H1 (cell line): Measurements from ENCODE around the gene GPR176. TPM values are rescaled to one million over a fixed set of nuclear protein-coding genes. Genes with fewer than 3 reads are reported as not detected.

ENCODE experiments used
- CTCF ChIA-PET: fragments of 300-600 bp; sonication (Branson Sonifier 250); formaldehyde crosslinking; loops from one replicate; lab custom pipeline; 2021; ENCODE audit not compliant: partially characterized antibody; lab: Charles Lee
- POLR2A ChIA-PET: fragments of 300-600 bp; sonication (Branson Sonifier 250); formaldehyde crosslinking; loops from one replicate; lab custom pipeline; 2021; ENCODE audit warnings: inconsistent platforms; ENCODE audit not compliant: partially characterized antibody; lab: Charles Lee
- DNase-seq, 2 experiments: peaks; one replicate each; pipeline versions ENCODE4 v3.0.0 to v3.0.0-alpha.2; 2010 to 2022; ENCODE audit warnings: low spot score in 2 of 2, low read depth in 1 of 2, mixed read lengths in 1 of 2
- FAIRE-seq: peaks from 2 replicates; lab custom pipeline; 2011; peaks lifted over from hg19 to GRCh38; lab: Jason Lieb, UNC
- H2AFZ ChIP-seq: 2 replicates; pipeline ENCODE4 v1.8.1; 2012; ENCODE audit warnings: low read length, inconsistent platforms
- H2AK5ac ChIP-seq: 2 replicates; pipeline ENCODE4 v1.6.1; 2013; ENCODE audit warnings: low read depth, low read length
- H2BK120ac ChIP-seq: replicated peaks from 2 replicates; pipeline ENCODE3; 2013; ENCODE audit warnings: low read depth, low read length, inconsistent platforms
- H2BK12ac ChIP-seq: 2 replicates; pipeline ENCODE4 v1.6.1; 2013; ENCODE audit warnings: low read depth, low read length
- H2BK15ac ChIP-seq: 2 replicates; pipeline ENCODE4 v1.6.1; 2013; ENCODE audit warnings: low read length
- H2BK20ac ChIP-seq: 2 replicates; pipeline ENCODE4 v1.6.1; 2013; ENCODE audit warnings: low read length
- H2BK5ac ChIP-seq: 2 replicates; pipeline ENCODE4 v1.6.1; 2013; ENCODE audit warnings: low read depth, low read length
- H3K14ac ChIP-seq: 2 replicates; pipeline ENCODE4 v1.6.1; 2013; ENCODE audit warnings: inconsistent platforms; ENCODE audit not compliant: insufficient read length
- H3K18ac ChIP-seq: 2 replicates; pipeline ENCODE4 v1.6.1; 2013; ENCODE audit warnings: low read length; ENCODE audit errors: extremely low read depth
- H3K23ac ChIP-seq: 2 replicates; pipeline ENCODE4 v1.6.1; 2013; ENCODE audit warnings: inconsistent platforms; ENCODE audit not compliant: insufficient read length
- H3K23me2 ChIP-seq: 2 replicates; pipeline ENCODE4 v1.6.1; 2013; ENCODE audit warnings: low read depth, low read length
- H3K27ac ChIP-seq: 2 replicates; pipeline ENCODE4 v1.6.1; 2011; ENCODE audit warnings: low read depth, low read length, inconsistent platforms
- H3K27me3 ChIP-seq, 4 experiments: replicated peaks in 1 of 4; 1 replicate in 1 of 4; 2 replicates in 3 of 4; pipeline versions ENCODE4 v1.6.1 to v1.8.1; 2011 to 2013; ENCODE audit warnings: low read length in 3 of 4, mild to moderate bottlenecking in 3 of 4, inconsistent platforms in 2 of 4, mixed read lengths in 2 of 4, moderate library complexity in 1 of 4; ENCODE audit not compliant: control insufficient read depth in 3 of 4, insufficient read depth in 3 of 4; ENCODE audit errors: extremely low read depth in 1 of 4
- H3K36me3 ChIP-seq, 4 experiments: 2 replicates each; pipeline versions ENCODE4 v1.6.1 to v1.8.1; 2011 to 2013; ENCODE audit warnings: mild to moderate bottlenecking in 4 of 4, low read length in 3 of 4, moderate library complexity in 2 of 4, control low read depth in 1 of 4, inconsistent platforms in 1 of 4; ENCODE audit not compliant: insufficient read depth in 4 of 4, control insufficient read depth in 2 of 4
- H3K4ac ChIP-seq: replicated peaks from 2 replicates; pipeline ENCODE3; 2013; ENCODE audit warnings: low read length, low read depth, mixed read lengths, inconsistent platforms; ENCODE audit not compliant: insufficient read length
- H3K4me1 ChIP-seq, 4 experiments: replicated peaks in 1 of 4; 1 replicate in 1 of 4; 2 replicates in 3 of 4; pipeline versions ENCODE4 v1.6.1 to v1.8.1; 2011 to 2013; ENCODE audit warnings: low read length in 3 of 4, inconsistent platforms in 2 of 4, mixed read lengths in 1 of 4; ENCODE audit not compliant: insufficient read depth in 4 of 4, control insufficient read depth in 3 of 4
- H3K4me2 ChIP-seq, 2 experiments: 2 replicates each; pipeline versions ENCODE4 v1.6.1 to v1.8.1; 2011 to 2013; ENCODE audit warnings: low read depth in 2 of 2, low read length in 2 of 2, control low read depth in 1 of 2, inconsistent platforms in 1 of 2, mild to moderate bottlenecking in 1 of 2; ENCODE audit not compliant: insufficient read depth in 1 of 2
- H3K4me3 ChIP-seq, 4 experiments: fragments of 200-600, 300-600 bp in 1 of 4; sonication (generic), shearing (Covaris generic), sonication (Bioruptor Twin) in 1 of 4; 2 replicates each; pipeline versions ENCODE4 v1.5.1 to v1.8.1; 2011 to 2016; ENCODE audit warnings: low read length in 4 of 4, low read depth in 3 of 4, control low read depth in 2 of 4, inconsistent platforms in 2 of 4, mild to moderate bottlenecking in 2 of 4, mixed read lengths in 1 of 4, moderate library complexity in 1 of 4; ENCODE audit not compliant: insufficient read depth in 2 of 4; ENCODE audit errors: extremely low read depth in 1 of 4
- H3K56ac ChIP-seq: replicated peaks from 2 replicates; pipeline ENCODE3; 2013; ENCODE audit warnings: low read depth, mild to moderate bottlenecking, mixed read lengths, low read length, inconsistent platforms; ENCODE audit not compliant: insufficient read length
- H3K79me1 ChIP-seq: 2 replicates; pipeline ENCODE4 v1.6.1; 2013; ENCODE audit warnings: low read depth, low read length, control low read depth
- H3K79me2 ChIP-seq, 2 experiments: 2 replicates each; pipeline versions ENCODE4 v1.6.1 to v1.8.1; 2012 to 2013; ENCODE audit warnings: low read length in 2 of 2, mild to moderate bottlenecking in 2 of 2, inconsistent platforms in 1 of 2; ENCODE audit not compliant: insufficient read depth in 2 of 2, control insufficient read depth in 1 of 2
- H3K9ac ChIP-seq, 4 experiments: replicated peaks in 1 of 4; 1 replicate in 1 of 4; 2 replicates in 3 of 4; pipeline versions ENCODE4 v1.6.1 to v1.8.1; 2011 to 2013; ENCODE audit warnings: low read depth in 3 of 4, low read length in 3 of 4, control low read depth in 2 of 4, mild to moderate bottlenecking in 2 of 4, moderate library complexity in 2 of 4, inconsistent platforms in 1 of 4; ENCODE audit errors: extremely low read depth in 1 of 4
- H3K9me3 ChIP-seq, 2 experiments: 2 replicates each; pipeline versions ENCODE4 v1.6.1 to v1.8.1; 2012 to 2013; ENCODE audit warnings: mild to moderate bottlenecking in 2 of 2, moderate library complexity in 2 of 2, control low read depth in 1 of 2, inconsistent platforms in 1 of 2, low read depth in 1 of 2, low read length in 1 of 2, mixed read lengths in 1 of 2; ENCODE audit not compliant: insufficient read depth in 2 of 2
- H4K20me1 ChIP-seq, 2 experiments: replicated peaks in 1 of 2; 2 replicates each; pipeline versions ENCODE3 to v1.8.1; 2011 to 2013; ENCODE audit warnings: inconsistent platforms in 2 of 2, low read length in 2 of 2, mild to moderate bottlenecking in 1 of 2; ENCODE audit not compliant: insufficient read depth in 2 of 2, control insufficient read depth in 1 of 2
- H4K5ac ChIP-seq: 2 replicates; pipeline ENCODE4 v1.6.1; 2013; ENCODE audit warnings: low read length, low read depth, mixed read lengths, inconsistent platforms; ENCODE audit not compliant: insufficient read length
- H4K8ac ChIP-seq: 2 replicates; pipeline ENCODE4 v1.8.0; 2013; ENCODE audit warnings: mild to moderate bottlenecking, moderate library complexity, low read length, inconsistent platforms; ENCODE audit not compliant: insufficient read depth; ENCODE audit errors: extremely low read depth
- H4K91ac ChIP-seq: replicated peaks from 2 replicates; pipeline ENCODE3; 2013; ENCODE audit warnings: low read length, mixed read lengths, inconsistent platforms; ENCODE audit not compliant: insufficient read length
- CBX5 ChIP-seq: fragments of 300-800, 300-1000 bp; sonication (generic); IDR thresholded peaks from 2 replicates; pipeline ENCODE4 v1.7.1; 2016; ENCODE audit warnings: antibody characterized with exemption, low read length, low read depth
- CEBPB ChIP-seq: IDR thresholded peaks from 2 replicates; pipeline ENCODE4 v1.6.1; 2012; ENCODE audit warnings: low read depth, low read length
- KDM1A ChIP-seq: fragments of 200-600, 300-600 bp; sonication (generic); IDR thresholded peaks from 2 replicates; pipeline ENCODE4 v1.7.1; 2016; ENCODE audit warnings: mild to moderate bottlenecking, low read length, borderline replicate concordance
- KDM4A ChIP-seq: IDR thresholded peaks from one replicate; pipeline ENCODE4 v1.7.1; 2012; ENCODE audit warnings: low read depth, mild to moderate bottlenecking, moderate library complexity, low read length, inconsistent platforms; ENCODE audit not compliant: severe bottlenecking
- RAD21 ChIP-seq, 2 experiments: IDR thresholded peaks in 1 of 2; conservative IDR thresholded peaks in 1 of 2; 2 replicates each; pipeline ENCODE4 v1.6.1; 2011; ENCODE audit warnings: low read depth in 2 of 2, low read length in 2 of 2, improper control_type of control experiment in 1 of 2, inconsistent platforms in 1 of 2, mild to moderate bottlenecking in 1 of 2, moderate library complexity in 1 of 2
- RNF2 ChIP-seq: fragments of 200-900, 300-1000 bp; sonication (generic); IDR thresholded peaks from 2 replicates; pipeline ENCODE4 v1.7.1; 2016; ENCODE audit warnings: borderline replicate concordance, low read depth, mild to moderate bottlenecking, antibody characterized with exemption, low read length; ENCODE audit not compliant: poor library complexity, severe bottlenecking; ENCODE audit errors: missing control alignments
- RXRA ChIP-seq: IDR thresholded peaks from 2 replicates; pipeline ENCODE4 v1.6.1; 2011; ENCODE audit warnings: low read depth, mild to moderate bottlenecking, low read length, moderate library complexity; ENCODE audit not compliant: insufficient read depth
- SRF ChIP-seq: IDR thresholded peaks from 2 replicates; pipeline ENCODE4 v1.6.1; 2011; ENCODE audit warnings: mild to moderate bottlenecking, low read depth, low read length, moderate library complexity
- WGBS, 2 experiments: shearing (Covaris generic) in 1 of 2; methylation state at CpG; one replicate each; pipeline versions ENCODE4 v1.1.6 to v1.1.7; 2013 to 2015; ENCODE audit warnings: low lambda C conversion rate in 2 of 2, mixed read lengths in 2 of 2, inconsistent platforms in 1 of 2, low coverage in 1 of 2, missing lambda C conversion rate in 1 of 2; ENCODE audit not compliant: insufficient replicate concordance in 2 of 2, insufficient coverage in 1 of 2, insufficient read length in 1 of 2; ENCODE audit errors: extremely low coverage in 1 of 2, missing lambda C conversion rate in 1 of 2; 5-methylcytosine and 5-hydroxymethylcytosine counted together
- polyA plus RNA-seq, 7 experiments: library from polyadenylated mRNA; depleted of rRNA in 3 of 7; stranded (reverse) in 5 of 7; unstranded in 2 of 7; fragments of >200 nt in 5 of 7; fragments of 200-250 nt in 2 of 7; gene quantifications; 1 replicate in 5 of 7; 2 replicates in 1 of 7; 4 replicates in 1 of 7; pipeline versions ENCODE4 v1.2.1 to v1.2.3, GENCODE V29; 2011 to 2013; ENCODE audit warnings: missing spikeins in 2 of 7, mixed read lengths in 2 of 7
- total RNA-seq: library from RNA; stranded (reverse); fragmentation: NEBNext Ultra II Directional; extraction: Animal tissue kit (Norgen Biotek cat#: 25700); gene quantifications from 2 replicates; pipeline ENCODE4 v1.2.1, GENCODE V29; 2021
- TF ChIP-seq, protein P1 (sequence below): IDR thresholded peaks from 2 replicates; pipeline ENCODE4 v1.6.1; 2011; ENCODE audit warnings: low read length, improper control_type of control experiment
- TF ChIP-seq, protein P2 (sequence below): IDR thresholded peaks from 2 replicates; pipeline ENCODE4 v1.6.1; 2011; ENCODE audit warnings: low read depth, mild to moderate bottlenecking, low read length; ENCODE audit not compliant: insufficient read depth

GPR176 gene
- total and polyA plus RNA-seq, 2 of the 8 experiments (the other 6 are each of a cell fraction or from before 2014, with no cell fraction given): 190 to 281 TPM

DNA sequence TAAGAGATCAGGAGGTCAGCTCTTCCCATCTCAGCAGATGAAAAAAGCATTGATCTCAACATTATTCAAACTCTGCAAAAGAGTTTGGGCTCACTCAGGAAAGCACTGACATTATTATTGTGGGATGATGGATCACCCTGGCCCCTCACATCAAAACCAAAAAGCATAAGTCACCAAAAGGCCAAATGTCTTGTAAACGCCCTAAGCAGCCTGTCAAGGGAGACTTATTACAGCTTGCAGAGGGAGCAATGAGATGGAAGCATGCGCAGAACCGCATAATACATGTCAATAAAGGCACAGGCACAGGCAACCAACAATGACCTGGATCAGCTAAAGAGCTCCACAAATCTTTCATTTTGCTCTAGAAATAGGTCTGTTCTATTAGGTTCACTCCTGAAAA, 142.0 kb downstream of the GPR176 start:
- Histone ChIP-seq H3K4ac (no peak overlapping the region), H3K4me3 (no peak overlapping the region), H2BK5ac (no peak overlapping the region), H3K27me3 (no peaks in the 10 kb centered on the region), H4K8ac (no peak overlapping the region), H2BK15ac (no peak overlapping the region), H3K18ac (no peak overlapping the region), H2BK120ac (no peak overlapping the region), H3K14ac (no peak overlapping the region), H3K23ac (no peak overlapping the region), H3K79me1 (no peaks in the 10 kb centered on the region), H2BK20ac (no peak overlapping the region), H4K20me1 (no peaks in the 10 kb centered on the region), H2AK5ac (no peak overlapping the region), H3K36me3 (no peaks in the 10 kb centered on the region), H3K27ac (no peak overlapping the region), H2BK12ac (0 out of 2 replicates have a peak overlapping the region, but pooled peaks have one; percentile 55), H4K5ac (no peak overlapping the region), H3K4me2 (peak overlapping the region in 1 of 2 experiments; percentile 15; a peak in 1 of 4 replicates), H4K91ac (peak overlapping the region; percentile 5), H3K56ac (no peak overlapping the region), H3K9me3 (no peaks in the 10 kb centered on the region), H3K23me2 (no peaks in the 10 kb centered on the region; the same call in 1 of the 2 replicates), H3K4me1 (peaks cover 0 to 10% (median 4%) of the 10 kb centered on the region in 4 experiments; a peak in 4 of 7 replicates), H3K9ac (no peak overlapping the region; a peak in 1 of 7 replicates), H2AFZ (peak overlapping the region; percentile 54; the same call in 1 of the 2 replicates), H3K79me2 (peaks cover 0 to 2% of the 10 kb centered on the region in 2 experiments; a peak in 2 of 4 replicates)
- POLR2A ChIA-PET: interaction anchor here (0.6 to 1.3 kb wide), 4 partner anchors 12 to 1526 kb away, joined by 3 read pairs; partner anchors contain the start of gene GPR176
- WGBS, 2 experiments: 80% methylated on average over 3 of the region's 3 CpGs; no CpG with 5 or more reads in 1 of the 2 experiments
- DNase-seq (no peak), FAIRE-seq (no peak)
- CTCF ChIA-PET: interaction anchor here (0.9 to 3.3 kb wide), 4 partner anchors 11 to 91 kb away, joined by 3 to 14 read pairs (median 4); no protein-coding TSS in a partner anchor
- TF ChIP-seq KDM1A: no peak
- no peak for TF ChIP-seq RXRA
- no peak for TF ChIP-seq SRF
- TF ChIP-seq CBX5: no peak
- no peak for TF ChIP-seq KDM4A
- TF ChIP-seq, protein P1, sequence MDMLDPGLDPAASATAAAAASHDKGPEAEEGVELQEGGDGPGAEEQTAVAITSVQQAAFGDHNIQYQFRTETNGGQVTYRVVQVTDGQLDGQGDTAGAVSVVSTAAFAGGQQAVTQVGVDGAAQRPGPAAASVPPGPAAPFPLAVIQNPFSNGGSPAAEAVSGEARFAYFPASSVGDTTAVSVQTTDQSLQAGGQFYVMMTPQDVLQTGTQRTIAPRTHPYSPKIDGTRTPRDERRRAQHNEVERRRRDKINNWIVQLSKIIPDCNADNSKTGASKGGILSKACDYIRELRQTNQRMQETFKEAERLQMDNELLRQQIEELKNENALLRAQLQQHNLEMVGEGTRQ: no peak
- no peak for TF ChIP-seq CEBPB
- no peak for TF ChIP-seq RAD21 (IDR thresholded peaks at IDR 0.05 in 1 of 2, conservative IDR thresholded peaks at IDR 0.05 in 1 of 2; ENCODE audit: low read depth in 2 of 2, low read length in 2 of 2)
- no peak for TF ChIP-seq RNF2
- TF ChIP-seq, protein P2, sequence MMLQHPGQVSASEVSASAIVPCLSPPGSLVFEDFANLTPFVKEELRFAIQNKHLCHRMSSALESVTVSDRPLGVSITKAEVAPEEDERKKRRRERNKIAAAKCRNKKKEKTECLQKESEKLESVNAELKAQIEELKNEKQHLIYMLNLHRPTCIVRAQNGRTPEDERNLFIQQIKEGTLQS: no peak
